Right lobe of liver (tissue), 6 donors: Measurements from ENCODE around the gene HNRNPH2. TPM values are rescaled to one million over a fixed set of nuclear protein-coding genes. Genes with fewer than 3 reads are reported as not detected.

Source experiments
- ATAC-seq, 4 donors: fragments of 200-7000 bp; cut with Tn5 transposase; one replicate each; pipeline ENCODE4 v1.9.1; 2020; ENCODE audit warnings: mild to moderate bottlenecking in 4 of 4, moderate library complexity in 4 of 4
- DNase-seq, 3 donors: peaks; one replicate each; pipeline ENCODE4 v3.0.0-alpha.2; 2020
- H3K27ac ChIP-seq, 3 donors: fragments of 200-600 bp; one replicate each; pipeline ENCODE4 v1.8.0; 2022
- H3K27me3 ChIP-seq, 2 donors: fragments of 200-600 bp; one replicate each; pipeline ENCODE4 v1.8.0; 2022
- H3K36me3 ChIP-seq, 4 donors: fragments of 200-600 bp; sonication (generic) in 1 of 4; one replicate each; pipeline versions ENCODE4 v1.5.1 to v1.8.0; 2017 to 2022; ENCODE audit warnings: control low read depth in 1 of 4
- H3K4me1 ChIP-seq, 4 donors: fragments of 200-600 bp; sonication (generic) in 1 of 4; one replicate each; pipeline versions ENCODE4 v1.5.1 to v1.8.0; 2017 to 2022; ENCODE audit warnings: control low read depth in 1 of 4
- H3K4me3 ChIP-seq, 3 donors: fragments of 200-600 bp; one replicate each; pipeline ENCODE4 v1.8.0; 2022
- H3K9me3 ChIP-seq, 4 donors: fragments of 200-600 bp; sonication (generic) in 1 of 4; one replicate each; pipeline versions ENCODE4 v1.5.1 to v1.8.0; 2017 to 2022; ENCODE audit warnings: control low read depth in 1 of 4
- CTCF ChIP-seq, 4 donors: fragments of 200-600 bp in 3 of 4; fragments of 450-650 bp in 1 of 4; IDR thresholded peaks; one replicate each; pipeline versions ENCODE4 v1.5.1 to v1.8.0; 2016 to 2022; ENCODE audit warnings: antibody characterized with exemption in 4 of 4, mild to moderate bottlenecking in 2 of 4
- POLR2A ChIP-seq: fragments of 450-650 bp; IDR thresholded peaks from one replicate; pipeline ENCODE4 v1.6.1; 2017; ENCODE audit warnings: antibody characterized with exemption, mild to moderate bottlenecking
- WGBS: methylation state at CpG from one replicate; pipeline ENCODE4 v1.1.6; 2018; ENCODE audit warnings: low coverage, low lambda C conversion rate; ENCODE audit not compliant: insufficient coverage; ENCODE audit errors: missing lambda C conversion rate; 5-methylcytosine and 5-hydroxymethylcytosine counted together
- intact Hi-C, 2 donors: fragments of 100-400 bp; cut with DNase I; formaldehyde crosslinking; loops; one replicate each; pipeline versions ENCODE4 v1.11.2 to v1.14.1; 2022
- total RNA-seq, 6 experiments: library from RNA; depleted of rRNA in 2 of 6; stranded (reverse); fragments of >200 nt in 2 of 6; fragmentation: NEBNext Ultra II Directional in 3 of 6; extraction: Animal tissue kit (Norgen Biotek cat#: 25700) in 3 of 6; gene quantifications; one replicate each; pipeline versions ENCODE4 v1.1.0 to v1.2.4, GENCODE V29; 2016 to 2023
- donor health status: DM: no; HTN: yes; CAD: no.
- donor health status: DM: no; HTN: no; CAD: no.
- donor health status: DM: no; HTN: no; CAD: no.
- donor health status: DM: no; HTN: yes; CAD: no.
- donor health status: DM: no; HTN: yes; CAD: no.

Gene HNRNPH2
- total RNA-seq, 6 experiments from 2014 or later, result 19.5 to 38.2 (median 31.1) TPM

GRCh38 chrX:101450085-101450484, 42.1 kb downstream of the HNRNPH2 start:
- no peaks in the 10 kb centered on the region for H3K4me1 ChIP-seq
- peak in 1 of 4 donors; percentile 64 for ATAC-seq
- no peak for TF ChIP-seq CTCF (IDR thresholded peaks at IDR 0.05)
- no peak for TF ChIP-seq POLR2A
- H3K9me3 ChIP-seq, result no peaks in the 10 kb centered on the region
- H3K4me3 ChIP-seq, result no peak overlapping the region
- intact Hi-C loops, result no loop called here
- DNase-seq, result peak in 1 of 3 donors; percentile 47
- no CpG with 5 or more reads among the region's 2 CpGs for WGBS
- H3K27me3 ChIP-seq, result no peaks in the 10 kb centered on the region
- H3K36me3 ChIP-seq, result no peaks in the 10 kb centered on the region
- H3K27ac ChIP-seq, result no peak overlapping the region

- H3K27me3 ChIP-seq, result no peaks in the 10 kb centered on the region
- DNase-seq (peak in 2 of 3 donors; percentile 23 to 56), ATAC-seq (peak in 2 of 4 donors; percentile 52 to 59)
- no CpG with 5 or more reads among the region's 2 CpGs for whole genome bisulfite sequencing
- no peak for TF ChIP-seq POLR2A
- TF ChIP-seq CTCF (IDR thresholded peaks at IDR 0.05), result no peak
- no peaks in the 10 kb centered on the region for H3K9me3 ChIP-seq
- H3K36me3 ChIP-seq, result no peaks in the 10 kb centered on the region
- H3K27ac ChIP-seq, result no peak overlapping the region
- intact Hi-C loops, result no loop called here
- no peaks in the 10 kb centered on the region for H3K4me1 ChIP-seq
- no peak overlapping the region for H3K4me3 ChIP-seq
Measured at GRCh38 chrX:101450961-101451360, 42.9 kb downstream of the HNRNPH2 start.

- Histone ChIP-seq H3K27ac (no peak overlapping the region), H3K27me3 (no peaks in the 10 kb centered on the region), H3K36me3 (no peaks in the 10 kb centered on the region), H3K4me3 (no peak overlapping the region), H3K4me1 (no peaks in the 10 kb centered on the region), H3K9me3 (no peaks in the 10 kb centered on the region)
- TF ChIP-seq POLR2A, result no peak
- no peak for TF ChIP-seq CTCF (IDR thresholded peaks at IDR 0.05)
- 47% methylated on average over 3 of the region's 3 CpGs for WGBS
- no peak for ATAC-seq
- intact Hi-C loops, result no loop called here
- DNase-seq, result no peak
Measured at GRCh38 chrX:101452056-101452455, 44.0 kb downstream of the HNRNPH2 start.

GRCh38 chrX:101460669-101461068, 52.6 kb downstream of the HNRNPH2 start:
- Histone ChIP-seq H3K4me3 (no peak overlapping the region), H3K27ac (no peak overlapping the region), H3K36me3 (no peaks in the 10 kb centered on the region), H3K4me1 (no peaks in the 10 kb centered on the region), H3K27me3 (no peaks in the 10 kb centered on the region), H3K9me3 (no peaks in the 10 kb centered on the region)
- DNase-seq, result no peak
- TF ChIP-seq CTCF (IDR thresholded peaks at IDR 0.05) (no peak), POLR2A (no peak)
- intact Hi-C loops, result no loop called here
- 50% methylated on average over 1 of the region's 1 CpG for WGBS
- no peak for ATAC-seq

- intact Hi-C loops, result no loop called here
- no peaks in the 10 kb centered on the region for H3K4me1 ChIP-seq
- DNase-seq (no peak), ATAC-seq (peak; percentile 57 to 68 (median 66))
- H3K9me3 ChIP-seq, result no peaks in the 10 kb centered on the region
- no peaks in the 10 kb centered on the region for H3K36me3 ChIP-seq
- TF ChIP-seq CTCF (IDR thresholded peaks at IDR 0.05) (peak; percentile 22 to 43 (median 32)), POLR2A (no peak)
- WGBS, result 41% methylated on average over 3 of the region's 3 CpGs
- no peak overlapping the region for H3K4me3 ChIP-seq
- no peak overlapping the region for H3K27ac ChIP-seq
- H3K27me3 ChIP-seq, result no peaks in the 10 kb centered on the region
Measured at GRCh38 chrX:101462892-101463291, 54.9 kb downstream of the HNRNPH2 start.
